Fibroblast of villous mesenchyme (primary cell): ENCODE measurements around the gene TNIK. TPM values are rescaled to one million over a fixed set of nuclear protein-coding genes. Genes with fewer than 3 reads are reported as not detected.

Source experiments
- DNase-seq: peaks from one replicate; pipeline ENCODE4 v3.0.0-alpha.2; 2010; ENCODE audit warnings: low read depth
- H3K4me3 ChIP-seq: 2 replicates; pipeline ENCODE4 v1.5.1; 2011; ENCODE audit warnings: low read depth, mild to moderate bottlenecking, low read length
- CTCF ChIP-seq: IDR thresholded peaks from 2 replicates; pipeline ENCODE4 v1.5.1; 2012; ENCODE audit warnings: low read depth, mild to moderate bottlenecking, low read length; ENCODE audit not compliant: insufficient read depth
- total RNA-seq: library from RNA; depleted of rRNA; stranded (reverse); fragments of >200 nt; gene quantifications from 2 replicates; pipeline ENCODE4 v1.2.3, GENCODE V29; 2012

The TNIK gene
- total RNA-seq, 1 donor = 5.2 TPM

DNA sequence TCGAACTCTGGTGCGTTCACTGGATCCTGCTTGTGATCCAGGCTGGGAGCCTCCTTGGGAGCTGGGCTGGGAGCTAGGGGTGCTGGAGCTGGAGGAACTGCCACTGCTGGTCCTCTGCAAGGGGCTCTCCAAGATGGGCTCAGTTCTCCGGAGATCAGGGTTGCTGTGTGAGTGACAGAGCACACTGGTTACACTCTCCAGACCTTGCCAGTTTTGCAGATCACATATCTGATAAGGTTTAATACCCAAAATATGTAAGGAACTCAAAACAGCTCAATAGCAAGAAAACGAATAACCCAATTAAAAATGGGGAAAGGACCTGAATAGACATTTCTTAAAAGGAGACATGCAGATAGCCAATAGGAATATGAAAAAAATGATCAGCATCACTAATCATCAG, 349.5 kb downstream of the TNIK start:
- H3K4me3 ChIP-seq = no peak overlapping the region
- DNase-seq = no peak
- TF ChIP-seq CTCF = no peak

DNA sequence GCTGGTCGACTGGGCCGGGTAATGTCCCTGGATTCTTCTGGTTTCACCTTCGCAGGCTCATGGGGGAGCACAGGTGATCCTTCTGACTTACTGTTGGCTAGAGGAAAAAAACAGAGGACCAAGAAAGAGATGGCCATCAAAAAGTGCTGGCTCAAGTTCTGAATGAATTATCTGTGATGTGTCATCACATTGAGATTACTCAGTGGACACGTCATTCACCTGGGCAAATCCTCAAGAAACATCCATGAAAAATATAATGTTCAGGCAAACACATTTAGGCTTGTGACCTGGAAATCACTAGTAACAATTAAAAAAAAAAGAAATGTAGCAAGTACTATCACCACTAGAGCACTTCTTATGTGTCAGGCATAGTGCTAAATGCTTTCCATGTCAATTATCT, 352.1 kb downstream of the TNIK start:
- H3K4me3 ChIP-seq = no peak overlapping the region
- no peak for DNase-seq
- TF ChIP-seq CTCF = no peak

- H3K4me3 ChIP-seq = no peak overlapping the region
- no peak for TF ChIP-seq CTCF
- DNase-seq = no peak
Observed at GRCh38 chr3:171103185-171103584, 357.0 kb downstream of the TNIK start.

DNA sequence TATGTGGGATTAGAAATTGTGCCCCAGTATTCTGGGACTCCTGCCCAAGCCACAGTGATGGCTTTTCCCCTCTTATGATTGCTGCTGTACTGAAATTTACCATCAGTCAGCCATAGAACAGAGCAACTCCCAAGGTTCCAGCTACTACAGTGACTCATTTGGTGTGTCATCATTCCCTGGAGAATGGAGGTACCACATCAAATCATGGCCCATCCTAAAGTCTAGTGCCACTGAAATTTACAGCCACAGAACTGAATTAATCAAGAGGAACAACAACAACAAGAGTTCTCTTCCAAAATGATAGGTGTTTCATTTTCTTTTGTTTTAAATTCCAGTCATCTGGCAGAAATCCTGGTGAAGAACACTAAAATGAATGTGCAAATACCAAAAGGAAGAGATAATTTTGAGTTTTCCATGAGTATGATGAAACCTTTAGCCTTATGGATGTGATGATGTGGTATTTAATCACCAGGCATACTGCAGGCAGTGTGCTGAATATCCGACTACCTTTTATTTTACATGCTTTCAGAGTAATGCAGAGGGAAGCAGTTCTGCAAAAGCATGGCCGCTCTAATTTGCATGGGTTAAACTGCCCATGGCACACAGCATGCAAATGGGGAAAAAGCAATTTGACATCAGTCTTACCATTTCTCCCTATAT, 358.1 kb downstream of the TNIK start:
- no peak for TF ChIP-seq CTCF
- peak; percentile 41 for DNase-seq
- no peak overlapping the region for H3K4me3 ChIP-seq

- no peak for TF ChIP-seq CTCF
- DNase-seq = peak; percentile 81
Observed at GRCh38 chr3:171099911-171100310, 360.3 kb downstream of the TNIK start.

GRCh38 chr3:171095063-171095462, 365.1 kb downstream of the TNIK start:
- DNase-seq = no peak
- H3K4me3 ChIP-seq = no peak overlapping the region
- no peak for TF ChIP-seq CTCF

More at GRCh38 chr3:171099911-171100310, 360.3 kb downstream of the TNIK start:
- H3K4me3 ChIP-seq = no peak overlapping the region

DNA sequence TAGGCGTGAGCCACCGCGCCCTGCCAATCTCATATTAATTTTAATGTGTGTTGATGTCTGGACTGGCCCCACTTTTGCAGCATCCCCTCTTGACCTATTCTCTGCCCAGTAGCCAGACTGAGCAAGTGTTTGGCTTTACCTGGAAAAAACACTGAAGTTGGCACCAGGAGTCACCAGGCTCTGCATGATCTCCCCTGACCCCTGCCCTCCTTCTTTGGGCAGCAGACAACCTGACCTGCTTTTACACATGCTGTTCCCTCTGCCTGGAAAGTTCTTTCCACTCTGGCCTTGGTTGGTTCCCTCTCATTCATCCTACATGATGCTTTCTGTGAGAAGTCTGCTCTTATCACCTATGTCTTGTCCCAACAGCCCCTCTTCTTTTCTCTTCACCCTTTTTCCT, 365.8 kb downstream of the TNIK start:
- TF ChIP-seq CTCF = no peak

More for the DNA sequence above, 365.8 kb downstream of the TNIK start:
- no peak for DNase-seq
- H3K4me3 ChIP-seq = no peak overlapping the region
